ENCODE measurements around the gene RGS2.

DNA sequence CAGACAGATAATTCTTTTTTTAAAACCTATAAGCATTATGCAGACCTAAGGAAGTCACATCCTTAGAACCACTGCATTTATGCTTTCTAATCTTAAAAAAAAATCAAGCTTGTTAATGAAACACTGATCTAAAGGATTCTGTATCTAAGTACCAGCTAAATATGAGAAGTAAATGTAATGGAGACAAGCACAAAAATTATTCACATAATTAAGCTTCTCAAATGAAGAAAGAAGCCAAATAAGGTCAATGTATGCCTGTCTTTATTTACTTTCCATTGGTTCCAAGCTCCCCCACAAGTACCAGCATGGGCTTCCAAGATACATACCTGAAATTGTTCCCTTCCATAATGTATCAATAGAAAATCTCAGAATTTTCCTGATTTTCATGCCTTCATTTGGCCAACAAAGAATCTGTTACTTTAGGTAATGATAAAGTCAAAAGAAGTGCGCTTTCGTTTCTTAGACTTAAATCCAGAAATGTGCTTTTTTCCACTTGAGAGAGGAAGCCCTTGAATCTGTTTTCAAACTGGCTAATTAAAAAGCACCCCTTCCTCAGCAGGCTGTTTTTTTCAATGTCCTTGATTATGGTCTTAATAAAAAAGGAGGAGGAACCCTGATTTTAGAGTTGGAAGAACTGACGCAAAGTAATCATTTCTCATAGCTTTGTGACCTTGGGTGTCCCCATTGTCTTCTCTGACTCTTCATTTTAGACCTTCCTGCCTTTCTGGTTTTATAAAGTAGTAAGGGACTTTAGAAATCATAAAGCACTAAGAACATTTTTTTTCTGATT is 3.8 kb downstream of the RGS2 start:
- TF ChIP-seq, protein P1, sequence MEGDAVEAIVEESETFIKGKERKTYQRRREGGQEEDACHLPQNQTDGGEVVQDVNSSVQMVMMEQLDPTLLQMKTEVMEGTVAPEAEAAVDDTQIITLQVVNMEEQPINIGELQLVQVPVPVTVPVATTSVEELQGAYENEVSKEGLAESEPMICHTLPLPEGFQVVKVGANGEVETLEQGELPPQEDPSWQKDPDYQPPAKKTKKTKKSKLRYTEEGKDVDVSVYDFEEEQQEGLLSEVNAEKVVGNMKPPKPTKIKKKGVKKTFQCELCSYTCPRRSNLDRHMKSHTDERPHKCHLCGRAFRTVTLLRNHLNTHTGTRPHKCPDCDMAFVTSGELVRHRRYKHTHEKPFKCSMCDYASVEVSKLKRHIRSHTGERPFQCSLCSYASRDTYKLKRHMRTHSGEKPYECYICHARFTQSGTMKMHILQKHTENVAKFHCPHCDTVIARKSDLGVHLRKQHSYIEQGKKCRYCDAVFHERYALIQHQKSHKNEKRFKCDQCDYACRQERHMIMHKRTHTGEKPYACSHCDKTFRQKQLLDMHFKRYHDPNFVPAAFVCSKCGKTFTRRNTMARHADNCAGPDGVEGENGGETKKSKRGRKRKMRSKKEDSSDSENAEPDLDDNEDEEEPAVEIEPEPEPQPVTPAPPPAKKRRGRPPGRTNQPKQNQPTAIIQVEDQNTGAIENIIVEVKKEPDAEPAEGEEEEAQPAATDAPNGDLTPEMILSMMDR (conservative IDR thresholded peaks at IDR 0.05) = no peak
- no peak for TF ChIP-seq EZH2 (IDR thresholded peaks at IDR 0.05; ENCODE audit: low read depth)
